Body of pancreas (tissue), 4 donors: ENCODE results near the gene FGF14. TPM values are rescaled to one million over a fixed set of nuclear protein-coding genes. Genes with fewer than 3 reads are reported as not detected.

Experiments
- ATAC-seq: fragments of 150-250 bp; one replicate; pipeline ENCODE4 v1.9.1; 2016
- DNase-seq, 4 donors: peaks; one replicate each; pipeline ENCODE4 v3.0.0-alpha.2; 2019
- H3K27ac ChIP-seq, 4 donors: fragments of 200-600 bp; sonication (generic); 1 replicate in 3 of 4; 2 replicates in 1 of 4; pipeline versions ENCODE4 v1.5.1 to v1.6.1; 2016 to 2019; ENCODE audit warnings: mild to moderate bottlenecking in 1 of 4, mixed read lengths in 1 of 4, moderate library complexity in 1 of 4
- H3K27me3 ChIP-seq, 2 donors: fragments of 200-600 bp; sonication (generic); one replicate each; pipeline ENCODE4 v1.6.0; 2016; ENCODE audit warnings: mild to moderate bottlenecking in 1 of 2
- H3K36me3 ChIP-seq, 2 donors: fragments of 200-600 bp; sonication (generic); replicated peaks in 1 of 2; 2 replicates each; pipeline ENCODE4 v1.5.1; 2016; ENCODE audit warnings: low read depth in 2 of 2; ENCODE audit not compliant: insufficient read depth in 1 of 2
- H3K4me1 ChIP-seq: fragments of 200-600 bp; sonication (generic); one replicate; pipeline ENCODE4 v1.6.0; 2016
- H3K4me3 ChIP-seq, 2 donors: fragments of 200-600 bp; sonication (generic); 1 replicate in 1 of 2; 2 replicates in 1 of 2; pipeline ENCODE4 v1.5.1; 2016 to 2019
- H3K9me3 ChIP-seq, 3 donors: fragments of 200-600 bp; sonication (generic); 1 replicate in 2 of 3; 2 replicates in 1 of 3; pipeline ENCODE4 v1.5.1; 2016
- POLR2A ChIP-seq, 3 donors: fragments of 450-650 bp; IDR thresholded peaks; one replicate each; pipeline ENCODE4 v1.6.1; 2016; ENCODE audit warnings: antibody characterized with exemption in 3 of 3, mild to moderate bottlenecking in 2 of 3
- WGBS, 2 donors: methylation state at CpG; one replicate each; pipeline ENCODE4 v1.1.5; 2017; 5-methylcytosine and 5-hydroxymethylcytosine counted together
- intact Hi-C: fragments of 100-400 bp; cut with DNase I; formaldehyde crosslinking; loops from one replicate; pipeline ENCODE4 v1.15.1; 2023
- total RNA-seq, 2 donors: library from RNA; depleted of rRNA; stranded (reverse); fragments of >200 nt; gene quantifications; one replicate each; pipeline ENCODE4 v1.1.0, GENCODE V29; 2016
- TF ChIP-seq, protein P1 (sequence below), 7 experiments: fragments of 450-650 bp in 4 of 7; fragments of 200-600 bp in 3 of 7; sonication (generic) in 3 of 7; IDR thresholded peaks; one replicate each; pipeline ENCODE4 v1.5.1; 2016 to 2019; ENCODE audit warnings: antibody characterized with exemption in 7 of 7

The FGF14 gene
- total RNA-seq, 2 donors from 2014 or later, result under 0.01 to 0.52 TPM

DNA sequence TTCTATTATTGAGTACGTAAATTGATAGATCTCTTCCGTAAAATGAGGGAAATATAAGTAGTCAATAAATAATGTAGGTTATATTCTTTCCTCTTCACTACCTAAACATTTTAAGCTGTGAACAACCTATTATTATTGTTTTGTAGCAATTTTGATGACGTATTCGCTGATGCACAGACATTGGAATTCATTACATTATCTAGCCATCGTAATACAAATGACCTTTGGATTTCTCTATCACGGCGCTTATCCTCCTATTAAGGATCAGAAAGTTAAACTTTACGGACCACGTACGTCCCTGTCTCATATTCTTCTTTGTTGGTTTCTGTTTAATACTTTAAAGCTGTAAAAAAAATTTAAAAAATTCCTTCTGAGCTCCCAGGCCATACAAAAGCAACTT, 684.5 kb downstream of the FGF14 start:
- intact Hi-C loops, result no loop called here
- TF ChIP-seq POLR2A (IDR thresholded peaks at IDR 0.05), result no peak
- TF ChIP-seq, protein P1, sequence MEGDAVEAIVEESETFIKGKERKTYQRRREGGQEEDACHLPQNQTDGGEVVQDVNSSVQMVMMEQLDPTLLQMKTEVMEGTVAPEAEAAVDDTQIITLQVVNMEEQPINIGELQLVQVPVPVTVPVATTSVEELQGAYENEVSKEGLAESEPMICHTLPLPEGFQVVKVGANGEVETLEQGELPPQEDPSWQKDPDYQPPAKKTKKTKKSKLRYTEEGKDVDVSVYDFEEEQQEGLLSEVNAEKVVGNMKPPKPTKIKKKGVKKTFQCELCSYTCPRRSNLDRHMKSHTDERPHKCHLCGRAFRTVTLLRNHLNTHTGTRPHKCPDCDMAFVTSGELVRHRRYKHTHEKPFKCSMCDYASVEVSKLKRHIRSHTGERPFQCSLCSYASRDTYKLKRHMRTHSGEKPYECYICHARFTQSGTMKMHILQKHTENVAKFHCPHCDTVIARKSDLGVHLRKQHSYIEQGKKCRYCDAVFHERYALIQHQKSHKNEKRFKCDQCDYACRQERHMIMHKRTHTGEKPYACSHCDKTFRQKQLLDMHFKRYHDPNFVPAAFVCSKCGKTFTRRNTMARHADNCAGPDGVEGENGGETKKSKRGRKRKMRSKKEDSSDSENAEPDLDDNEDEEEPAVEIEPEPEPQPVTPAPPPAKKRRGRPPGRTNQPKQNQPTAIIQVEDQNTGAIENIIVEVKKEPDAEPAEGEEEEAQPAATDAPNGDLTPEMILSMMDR (IDR thresholded peaks at IDR 0.05), result no peak
- Histone ChIP-seq H3K9me3 (no peaks in the 10 kb centered on the region), H3K4me1 (no peaks in the 10 kb centered on the region), H3K27me3 (no peaks in the 10 kb centered on the region), H3K36me3 (no peaks in the 10 kb centered on the region), H3K4me3 (no peak overlapping the region), H3K27ac (no peak overlapping the region)
- WGBS, 2 donors, result 71 to 82% methylated on average over 10 of the region's 10 CpGs
- ATAC-seq (no peak), DNase-seq (no peak)

DNA sequence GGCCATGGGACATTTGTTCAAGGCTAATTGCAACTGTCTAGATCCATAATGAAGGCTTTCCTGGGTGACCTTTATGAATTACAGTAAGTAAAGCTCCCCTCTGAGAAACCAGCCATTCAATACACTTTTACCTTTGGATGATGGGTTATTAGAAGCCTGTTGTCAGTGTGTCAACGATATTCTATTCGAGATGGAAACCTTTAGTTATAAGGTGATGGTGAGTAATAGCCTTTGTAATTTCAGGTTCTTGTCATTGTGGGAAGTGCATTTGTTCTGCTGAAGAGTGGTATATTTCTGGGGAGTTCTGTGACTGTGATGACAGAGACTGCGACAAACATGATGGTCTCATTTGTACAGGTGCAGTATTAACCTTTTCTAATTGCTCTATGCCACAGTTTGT, 687.7 kb downstream of the FGF14 start:
- H3K9me3 ChIP-seq, result no peaks in the 10 kb centered on the region

DNA sequence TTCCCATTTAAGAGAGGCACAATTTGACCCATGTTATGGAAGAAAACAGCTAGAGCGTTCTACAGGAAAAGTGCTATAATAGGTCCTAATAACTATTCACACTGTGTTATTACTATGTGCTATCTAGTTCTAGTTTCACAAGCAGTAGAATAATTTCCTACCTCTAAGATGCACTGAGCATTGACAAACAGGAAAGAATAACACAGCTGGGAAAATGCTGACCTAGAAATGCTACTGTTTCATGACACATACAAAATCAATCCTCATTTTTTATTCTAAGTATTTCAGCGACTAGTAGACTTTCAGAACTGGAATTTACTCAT, 689.9 kb downstream of the FGF14 start:
- ATAC-seq (no peak), DNase-seq (no peak)
- H3K27me3 ChIP-seq, result no peaks in the 10 kb centered on the region
- intact Hi-C loops, result no loop called here
- 54 to 63% methylated on average over 2 of the region's 2 CpGs for WGBS, 2 donors
- no peaks in the 10 kb centered on the region for H3K9me3 ChIP-seq
- no peak overlapping the region for H3K4me3 ChIP-seq
- H3K4me1 ChIP-seq, result no peaks in the 10 kb centered on the region
- H3K27ac ChIP-seq, result no peak overlapping the region
- TF ChIP-seq POLR2A (IDR thresholded peaks at IDR 0.05), result no peak
- TF ChIP-seq, protein P1 (IDR thresholded peaks at IDR 0.05), result no peak
- H3K36me3 ChIP-seq, result no peaks in the 10 kb centered on the region

More for the DNA sequence above, 687.7 kb downstream of the FGF14 start:
- 61 to 67% methylated on average over 3 of the region's 3 CpGs for WGBS, 2 donors
- Histone ChIP-seq H3K36me3 (no peaks in the 10 kb centered on the region), H3K4me1 (no peaks in the 10 kb centered on the region), H3K4me3 (no peak overlapping the region), H3K27me3 (no peaks in the 10 kb centered on the region), H3K27ac (no peak overlapping the region)
- no peak for ATAC-seq
- DNase-seq, result no peak
- no peak for TF ChIP-seq POLR2A (IDR thresholded peaks at IDR 0.05)
- TF ChIP-seq, protein P1 (IDR thresholded peaks at IDR 0.05), result no peak
- intact Hi-C loops, result no loop called here

DNA sequence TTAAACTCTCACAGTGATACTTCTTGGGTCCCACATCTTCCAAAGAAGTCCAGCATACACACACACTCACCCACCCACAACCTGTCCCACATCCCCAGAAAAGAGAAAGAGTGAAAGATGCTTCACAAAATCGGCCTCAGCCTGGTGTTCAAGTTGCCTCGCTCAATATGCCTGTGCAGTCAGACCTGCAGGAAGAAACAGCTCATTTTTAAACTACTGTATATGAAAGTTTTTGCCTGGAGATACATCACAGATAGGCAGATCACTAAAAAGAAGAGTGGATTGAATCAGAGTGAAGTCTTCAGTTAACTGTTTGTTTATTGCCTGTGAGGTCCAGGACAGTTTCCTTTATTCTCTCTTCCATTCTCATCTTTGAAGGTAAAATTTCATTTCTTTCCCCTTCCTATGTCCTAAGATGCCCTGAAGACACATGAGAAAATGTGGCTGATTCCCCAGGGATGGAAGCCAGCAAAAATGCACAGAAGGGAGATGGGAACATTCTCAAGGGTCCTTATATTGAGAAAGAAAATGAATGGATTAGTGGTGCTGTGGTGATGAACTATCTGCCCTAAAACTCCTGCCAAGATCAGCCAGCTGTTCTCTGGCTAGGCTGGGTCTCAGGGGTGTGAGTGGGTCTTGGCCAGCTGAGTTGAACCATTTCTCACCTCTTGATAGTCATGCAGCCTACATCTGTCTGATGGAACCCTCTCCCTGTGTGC, 690.4 kb downstream of the FGF14 start:
- Histone ChIP-seq H3K27me3 (no peaks in the 10 kb centered on the region), H3K4me3 (no peak overlapping the region), H3K36me3 (no peaks in the 10 kb centered on the region), H3K4me1 (no peaks in the 10 kb centered on the region), H3K9me3 (no peaks in the 10 kb centered on the region), H3K27ac (no peak overlapping the region)
- intact Hi-C loops, result no loop called here
- ATAC-seq (no peak), DNase-seq (no peak)
- no peak for TF ChIP-seq POLR2A (IDR thresholded peaks at IDR 0.05)
- TF ChIP-seq, protein P1 (IDR thresholded peaks at IDR 0.05), result no peak
- 77 to 78% methylated on average over 2 of the region's 2 CpGs for WGBS, 2 donors

DNA sequence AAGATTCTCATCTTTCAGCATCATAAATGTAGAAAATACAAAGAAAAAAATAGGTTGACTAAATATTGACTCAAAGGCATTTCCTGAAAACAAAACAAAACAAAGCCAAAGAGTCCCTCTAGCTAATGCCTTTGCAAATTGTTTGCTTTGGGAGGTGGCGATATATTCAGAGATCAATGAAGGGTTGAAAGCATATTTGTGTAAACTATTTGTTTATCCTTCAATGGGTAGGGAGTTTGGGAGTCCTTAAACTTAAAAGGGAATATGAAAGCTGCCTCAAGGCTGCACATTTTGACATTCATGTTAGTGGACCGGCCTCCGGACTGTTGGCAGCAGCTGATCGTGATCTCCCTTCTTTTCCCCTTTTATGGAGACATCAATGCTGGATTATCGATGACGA, 691.9 kb downstream of the FGF14 start:
- H3K4me1 ChIP-seq, result no peaks in the 10 kb centered on the region
- intact Hi-C loops, result no loop called here
- no peak overlapping the region for H3K4me3 ChIP-seq
- no peaks in the 10 kb centered on the region for H3K9me3 ChIP-seq
- ATAC-seq, result no peak
- TF ChIP-seq, protein P1 (IDR thresholded peaks at IDR 0.05), result no peak
- TF ChIP-seq POLR2A (IDR thresholded peaks at IDR 0.05), result no peak
- no peak for DNase-seq
- no peaks in the 10 kb centered on the region for H3K27me3 ChIP-seq
- H3K27ac ChIP-seq, result no peak overlapping the region
- H3K36me3 ChIP-seq, result no peaks in the 10 kb centered on the region
- WGBS, 2 donors, result 58 to 66% methylated on average over 6 of the region's 6 CpGs
